Trophoblast cell (in vitro differentiated cells and primary cell): ENCODE results near the gene IDH3A.

ENCODE experiments used
- DNase-seq, 2 donors: peaks; one replicate each; pipeline ENCODE4 v3.0.0-alpha.2; 2016
- H2AFZ ChIP-seq: 2 replicates; pipeline ENCODE4 v1.6.1; 2013; ENCODE audit warnings: low read length, moderate library complexity, mild to moderate bottlenecking; ENCODE audit not compliant: insufficient read depth, poor library complexity
- H2AK5ac ChIP-seq: 2 replicates; pipeline ENCODE4 v1.6.1; 2013; ENCODE audit warnings: mild to moderate bottlenecking, low read length
- H2BK120ac ChIP-seq: 2 replicates; pipeline ENCODE4 v1.6.1; 2013; ENCODE audit warnings: low read length, mild to moderate bottlenecking, moderate library complexity; ENCODE audit not compliant: insufficient read depth, poor library complexity
- H2BK12ac ChIP-seq: 2 replicates; pipeline ENCODE4 v1.6.1; 2013; ENCODE audit warnings: mild to moderate bottlenecking, low read length, moderate library complexity
- H2BK5ac ChIP-seq: 2 replicates; pipeline ENCODE4 v1.6.1; 2013; ENCODE audit warnings: low read length, low read depth, moderate library complexity, mild to moderate bottlenecking; ENCODE audit not compliant: poor library complexity
- H3K14ac ChIP-seq: 2 replicates; pipeline ENCODE4 v1.6.1; 2013; ENCODE audit warnings: mild to moderate bottlenecking, low read length
- H3K18ac ChIP-seq: 2 replicates; pipeline ENCODE4 v1.6.1; 2013; ENCODE audit warnings: mild to moderate bottlenecking, low read length
- H3K23ac ChIP-seq: 2 replicates; pipeline ENCODE4 v1.6.1; 2013; ENCODE audit warnings: low read length
- H3K27ac ChIP-seq: 2 replicates; pipeline ENCODE4 v1.5.1; 2013; ENCODE audit warnings: low read depth, mild to moderate bottlenecking, inconsistent platforms, low read length, moderate library complexity
- H3K27me3 ChIP-seq: 2 replicates; pipeline ENCODE4 v1.6.1; 2013; ENCODE audit warnings: inconsistent platforms, mild to moderate bottlenecking, low read length, moderate library complexity; ENCODE audit not compliant: insufficient read depth
- H3K36me3 ChIP-seq, 2 experiments: 1 replicate in 1 of 2; 2 replicates in 1 of 2; pipeline ENCODE4 v1.6.1; 2013; ENCODE audit warnings: low read length in 2 of 2, mild to moderate bottlenecking in 2 of 2, moderate library complexity in 1 of 2; ENCODE audit not compliant: insufficient read depth in 2 of 2, control insufficient read depth in 1 of 2
- H3K4ac ChIP-seq: 2 replicates; pipeline ENCODE4 v1.6.1; 2013; ENCODE audit warnings: low read depth, mild to moderate bottlenecking, low read length, moderate library complexity
- H3K4me1 ChIP-seq, 2 experiments: 1 replicate in 1 of 2; 2 replicates in 1 of 2; pipeline ENCODE4 v1.6.1; 2013; ENCODE audit warnings: low read length in 2 of 2, mild to moderate bottlenecking in 2 of 2, moderate library complexity in 1 of 2; ENCODE audit not compliant: insufficient read depth in 2 of 2, control insufficient read depth in 1 of 2
- H3K4me2 ChIP-seq: 2 replicates; pipeline ENCODE4 v1.6.1; 2013; ENCODE audit warnings: inconsistent platforms, mild to moderate bottlenecking, low read length, moderate library complexity
- H3K4me3 ChIP-seq: 2 replicates; pipeline ENCODE4 v1.5.1; 2013; ENCODE audit warnings: mild to moderate bottlenecking, low read depth, low read length, inconsistent platforms
- H3K79me1 ChIP-seq: one replicate; pipeline ENCODE4 v1.6.1; 2013; ENCODE audit warnings: low read length
- H3K79me2 ChIP-seq: 2 replicates; pipeline ENCODE4 v1.6.1; 2013; ENCODE audit warnings: low read length, mild to moderate bottlenecking; ENCODE audit not compliant: control insufficient read depth, insufficient read depth, poor library complexity
- H3K9ac ChIP-seq: 2 replicates; pipeline ENCODE4 v1.6.1; 2013; ENCODE audit warnings: mild to moderate bottlenecking, low read length
- H3K9me3 ChIP-seq: 2 replicates; pipeline ENCODE4 v1.6.1; 2013; ENCODE audit warnings: low read depth, mild to moderate bottlenecking, control low read depth, inconsistent platforms, low read length; ENCODE audit not compliant: insufficient read depth
- H4K12ac ChIP-seq: 2 replicates; pipeline ENCODE4 v1.6.1; 2013; ENCODE audit warnings: low read depth, mild to moderate bottlenecking, low read length, moderate library complexity
- H4K8ac ChIP-seq: 2 replicates; pipeline ENCODE4 v1.6.1; 2013; ENCODE audit warnings: low read depth, mild to moderate bottlenecking, low read length, moderate library complexity
- H4K91ac ChIP-seq: one replicate; pipeline ENCODE4 v1.6.1; 2013; ENCODE audit warnings: low read depth, mild to moderate bottlenecking, low read length, moderate library complexity
- WGBS: extraction: QIAGEN DNeasy Blood & Tissue Kit; methylation state at CpG from one replicate; pipeline ENCODE4 v1.1.7; 2013; ENCODE audit warnings: missing lambda C conversion rate; ENCODE audit not compliant: insufficient read length, insufficient coverage; ENCODE audit errors: extremely low coverage; 5-methylcytosine and 5-hydroxymethylcytosine counted together

IDH3A gene

DNA sequence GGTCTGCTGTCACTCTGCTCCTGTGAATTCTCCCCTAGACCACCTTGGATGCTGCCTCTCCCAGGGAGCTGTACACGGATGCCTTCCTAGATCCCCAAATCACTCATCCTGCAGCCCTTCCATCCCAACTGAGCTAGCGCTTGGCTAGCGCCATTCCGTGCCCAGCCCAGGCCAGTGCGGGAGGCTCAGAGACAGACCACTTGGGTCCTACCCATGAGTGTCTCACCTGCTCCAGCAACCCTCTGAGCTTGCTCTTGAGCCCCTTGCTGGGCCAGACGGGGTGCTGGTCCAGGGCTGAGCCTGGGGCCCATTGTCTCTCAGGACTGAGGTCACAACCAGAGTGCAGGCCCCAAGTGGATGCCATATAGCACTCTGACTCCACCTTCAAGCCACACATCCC, 39.1 kb upstream of the IDH3A start:
- Histone ChIP-seq H4K8ac (no peak overlapping the region), H3K4me1 (no peaks in the 10 kb centered on the region), H3K79me1 (no peaks in the 10 kb centered on the region), H2AFZ (no peak overlapping the region), H3K9me3 (no peaks in the 10 kb centered on the region), H4K91ac (no peak overlapping the region), H3K14ac (no peak overlapping the region), H3K27ac (no peak overlapping the region), H3K4me3 (no peak overlapping the region), H2BK5ac (no peak overlapping the region), H2BK12ac (no peak overlapping the region), H3K18ac (no peak overlapping the region), H3K36me3 (no peaks in the 10 kb centered on the region), H3K27me3 (no peaks in the 10 kb centered on the region), H3K79me2 (no peaks in the 10 kb centered on the region), H4K12ac (no peak overlapping the region), H3K4ac (no peak overlapping the region), H3K9ac (no peak overlapping the region), H3K4me2 (no peak overlapping the region), H2BK120ac (no peak overlapping the region), H2AK5ac (no peak overlapping the region), H3K23ac (no peak overlapping the region)
- WGBS: no CpG with 5 or more reads among the region's 6 CpGs
- DNase-seq: no peak

DNA sequence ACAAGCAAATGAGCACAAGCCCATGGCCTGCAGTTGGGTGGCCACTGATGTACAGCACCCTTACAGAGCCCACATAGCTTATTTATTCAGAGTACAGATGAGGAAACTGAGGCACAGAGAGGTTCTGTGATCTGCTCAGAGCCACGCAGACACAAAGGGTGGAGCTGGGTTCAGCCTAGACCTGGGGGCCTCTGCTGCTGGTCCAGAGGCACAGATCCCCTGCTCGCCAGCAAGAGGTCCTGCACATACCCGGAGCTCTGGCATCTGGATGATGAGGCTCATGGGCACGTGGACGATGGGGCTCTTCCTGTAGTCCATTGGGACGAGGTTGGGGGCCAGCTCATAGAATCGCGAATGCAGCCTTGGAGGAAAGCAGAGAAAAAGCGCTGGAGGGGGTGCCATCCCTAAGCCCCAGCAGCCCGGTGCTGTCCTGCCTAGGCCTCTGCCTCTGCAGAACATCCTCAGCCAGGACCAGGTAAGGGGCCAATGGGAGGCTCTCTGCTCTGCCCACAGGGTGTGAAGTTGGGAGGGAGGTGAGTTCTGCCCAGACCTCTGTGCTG, 38.2 kb upstream of the IDH3A start:
- no peak overlapping the region for H3K4me2 ChIP-seq
- H3K27me3 ChIP-seq: no peaks in the 10 kb centered on the region
- DNase-seq: no peak
- H3K79me1 ChIP-seq: no peaks in the 10 kb centered on the region
- H4K91ac ChIP-seq: no peak overlapping the region
- no peak overlapping the region for H2AK5ac ChIP-seq
- no peak overlapping the region for H4K12ac ChIP-seq
- no peaks in the 10 kb centered on the region for H3K9me3 ChIP-seq
- H4K8ac ChIP-seq: no peak overlapping the region
- H3K18ac ChIP-seq: no peak overlapping the region
- H3K4me1 ChIP-seq: no peaks in the 10 kb centered on the region
- no CpG with 5 or more reads among the region's 10 CpGs for WGBS
- no peak overlapping the region for H3K27ac ChIP-seq
- H3K4ac ChIP-seq: no peak overlapping the region
- H3K9ac ChIP-seq: no peak overlapping the region
- no peak overlapping the region for H2BK120ac ChIP-seq
- no peak overlapping the region for H3K23ac ChIP-seq
- H2BK5ac ChIP-seq: no peak overlapping the region
- no peak overlapping the region for H2AFZ ChIP-seq
- no peak overlapping the region for H3K14ac ChIP-seq
- no peaks in the 10 kb centered on the region for H3K79me2 ChIP-seq
- H2BK12ac ChIP-seq: no peak overlapping the region
- no peaks in the 10 kb centered on the region for H3K36me3 ChIP-seq
- H3K4me3 ChIP-seq: no peak overlapping the region

DNA sequence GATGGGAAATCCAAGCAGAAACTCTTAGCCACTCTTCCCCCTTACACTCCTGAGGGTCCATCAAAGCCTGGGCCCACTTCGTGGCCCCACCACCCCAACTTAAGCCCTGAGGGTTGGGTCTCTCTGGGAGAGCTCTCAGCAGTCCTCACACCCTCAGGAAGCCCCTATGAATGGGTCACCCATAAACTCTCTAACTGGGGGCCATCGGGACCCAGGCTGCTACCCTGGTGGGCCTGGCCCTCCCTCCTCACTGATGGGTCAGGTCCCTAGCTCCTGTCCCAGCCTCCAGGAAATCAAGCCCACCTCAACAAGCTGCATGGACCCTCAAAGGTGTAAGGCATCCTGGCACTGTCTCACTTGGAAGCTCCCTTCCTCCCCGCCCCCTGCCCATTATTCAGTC, 37.4 kb upstream of the IDH3A start:
- no peaks in the 10 kb centered on the region for H3K4me1 ChIP-seq
- H4K91ac ChIP-seq: no peak overlapping the region
- H3K4ac ChIP-seq: no peak overlapping the region
- no peak overlapping the region for H2AK5ac ChIP-seq
- no peak overlapping the region for H2BK120ac ChIP-seq
- no peak overlapping the region for H3K27ac ChIP-seq
- H2AFZ ChIP-seq: no peak overlapping the region
- no peaks in the 10 kb centered on the region for H3K27me3 ChIP-seq
- H3K36me3 ChIP-seq: no peaks in the 10 kb centered on the region
- no peak overlapping the region for H3K18ac ChIP-seq
- H2BK12ac ChIP-seq: no peak overlapping the region
- no peaks in the 10 kb centered on the region for H3K79me2 ChIP-seq
- no peak overlapping the region for H3K23ac ChIP-seq
- no CpG with 5 or more reads among the region's 3 CpGs for WGBS
- no peak for DNase-seq
- no peak overlapping the region for H3K14ac ChIP-seq
- H3K9ac ChIP-seq: no peak overlapping the region
- no peaks in the 10 kb centered on the region for H3K9me3 ChIP-seq
- no peak overlapping the region for H3K4me3 ChIP-seq
- no peaks in the 10 kb centered on the region for H3K79me1 ChIP-seq
- no peak overlapping the region for H3K4me2 ChIP-seq
- H4K8ac ChIP-seq: no peak overlapping the region
- H2BK5ac ChIP-seq: no peak overlapping the region
- H4K12ac ChIP-seq: no peak overlapping the region

DNA sequence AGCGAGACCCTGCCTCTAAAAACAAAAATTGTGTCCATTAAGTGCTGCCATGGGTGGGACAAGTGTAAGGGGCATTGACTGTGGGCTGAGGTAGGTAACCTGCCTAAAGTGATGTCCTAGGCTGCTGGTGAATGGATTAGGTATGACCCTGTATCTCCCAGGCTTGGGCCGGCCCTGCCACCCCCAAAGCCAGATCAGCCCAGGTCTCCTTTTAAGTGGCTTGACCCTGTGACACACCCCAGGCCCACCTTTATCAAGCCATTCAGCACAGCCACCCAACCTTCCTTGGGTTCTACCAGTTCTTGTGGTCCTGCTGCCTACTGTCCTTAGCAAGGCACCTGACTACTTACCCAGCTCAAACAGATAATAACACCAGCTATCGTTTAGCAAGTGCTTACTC, 36.6 kb upstream of the IDH3A start:
- Histone ChIP-seq H2BK5ac (no peak overlapping the region), H3K18ac (no peak overlapping the region)
- no CpG with 5 or more reads among the region's 3 CpGs for WGBS

More for the DNA sequence above, 36.6 kb upstream of the IDH3A start:
- H3K4me2 ChIP-seq: no peak overlapping the region
- H3K79me1 ChIP-seq: no peaks in the 10 kb centered on the region
- no peak overlapping the region for H3K14ac ChIP-seq
- no peak overlapping the region for H2AFZ ChIP-seq
- no peaks in the 10 kb centered on the region for H3K36me3 ChIP-seq
- no peak overlapping the region for H3K27ac ChIP-seq
- H4K8ac ChIP-seq: no peak overlapping the region
- H3K4me1 ChIP-seq: no peaks in the 10 kb centered on the region
- no peak overlapping the region for H3K4me3 ChIP-seq
- no peak overlapping the region for H2BK12ac ChIP-seq
- no peak overlapping the region for H3K23ac ChIP-seq
- no peak overlapping the region for H4K91ac ChIP-seq
- H3K9ac ChIP-seq: no peak overlapping the region
- H3K27me3 ChIP-seq: no peaks in the 10 kb centered on the region
- H3K79me2 ChIP-seq: no peaks in the 10 kb centered on the region
- no peak overlapping the region for H4K12ac ChIP-seq
- no peaks in the 10 kb centered on the region for H3K9me3 ChIP-seq
- no peak overlapping the region for H2BK120ac ChIP-seq
- H2AK5ac ChIP-seq: no peak overlapping the region
- no peak overlapping the region for H3K4ac ChIP-seq
- DNase-seq: no peak
